Stimulated activated CD8-positive, alpha-beta memory T cell treated with anti-CD3 and anti-CD28 coated beads, Interleukin-2, amount 100 ng/mL, for 48 hours (primary cell): ENCODE data around the gene CXCL1.
"Not testable (repeated sequence)": the region's sequence is repeated elsewhere in the genome, so short reads cannot be mapped to it uniquely, and the experiment has no call there.

ENCODE experiments used
- DNase-seq, 2 donors: peaks; one replicate each; pipeline ENCODE4 v3.0.0-alpha.2; 2020; ENCODE audit warnings: low read depth in 2 of 2

The CXCL1 gene

GRCh38 chr4:73874386-73874785 is 5.2 kb downstream of the CXCL1 start:
- no peak for DNase-seq

GRCh38 chr4:73875401-73875800 is 6.2 kb downstream of the CXCL1 start:
- DNase-seq = no peak

- no peak for DNase-seq
These were observed 14.1 kb downstream of the CXCL1 start for GRCh38 chr4:73883306-73883705.

GRCh38 chr4:73885574-73886267 is 16.5 kb downstream of the CXCL1 start:
- DNase-seq = no peak

GRCh38 chr4:73891326-73891725 is 22.1 kb downstream of the CXCL1 start:
- DNase-seq = no peak

- DNase-seq = no peak
These were observed 22.7 kb downstream of the CXCL1 start for GRCh38 chr4:73891739-73892405.

- no peak for DNase-seq
These were observed 23.8 kb downstream of the CXCL1 start for GRCh38 chr4:73892966-73893365.

GRCh38 chr4:73894001-73894400 is 24.8 kb downstream of the CXCL1 start:
- DNase-seq = no peak

GRCh38 chr4:73895201-73896175 is 26.3 kb downstream of the CXCL1 start:
- no peak for DNase-seq

GRCh38 chr4:73896416-73896815 is 27.2 kb downstream of the CXCL1 start:
- no peak for DNase-seq

GRCh38 chr4:73897380-73898136 is 28.4 kb downstream of the CXCL1 start:
- no peak for DNase-seq

GRCh38 chr4:73899338-73899737 is 30.1 kb downstream of the CXCL1 start:
- not testable (repeated sequence) for DNase-seq

GRCh38 chr4:73901031-73901430 is 31.8 kb downstream of the CXCL1 start:
- DNase-seq = no peak

GRCh38 chr4:73902038-73902637 is 32.9 kb downstream of the CXCL1 start:
- no peak for DNase-seq

- DNase-seq = no peak
These were observed 33.8 kb downstream of the CXCL1 start for GRCh38 chr4:73902817-73903547.

GRCh38 chr4:73904491-73904890 is 35.3 kb downstream of the CXCL1 start:
- DNase-seq = no peak

GRCh38 chr4:73908965-73909364 is 39.8 kb downstream of the CXCL1 start:
- DNase-seq = no peak

- no peak for DNase-seq
These were observed 42.6 kb downstream of the CXCL1 start for GRCh38 chr4:73911746-73912145.

- no peak for DNase-seq
These were observed 43.0 kb downstream of the CXCL1 start for GRCh38 chr4:73912191-73912590.

- DNase-seq = no peak
These were observed 44.9 kb downstream of the CXCL1 start for GRCh38 chr4:73914071-73914470.
